Measurements from ENCODE around the gene GYG1. TPM values are rescaled to one million over a fixed set of nuclear protein-coding genes. Genes with fewer than 3 reads are reported as not detected.
A peak's percentile ranks its signal among the peaks of the same experiment; 100 is the strongest.

Gene GYG1
- total RNA-seq, 1 donor from 2014 or later: 20.2 TPM

DNA sequence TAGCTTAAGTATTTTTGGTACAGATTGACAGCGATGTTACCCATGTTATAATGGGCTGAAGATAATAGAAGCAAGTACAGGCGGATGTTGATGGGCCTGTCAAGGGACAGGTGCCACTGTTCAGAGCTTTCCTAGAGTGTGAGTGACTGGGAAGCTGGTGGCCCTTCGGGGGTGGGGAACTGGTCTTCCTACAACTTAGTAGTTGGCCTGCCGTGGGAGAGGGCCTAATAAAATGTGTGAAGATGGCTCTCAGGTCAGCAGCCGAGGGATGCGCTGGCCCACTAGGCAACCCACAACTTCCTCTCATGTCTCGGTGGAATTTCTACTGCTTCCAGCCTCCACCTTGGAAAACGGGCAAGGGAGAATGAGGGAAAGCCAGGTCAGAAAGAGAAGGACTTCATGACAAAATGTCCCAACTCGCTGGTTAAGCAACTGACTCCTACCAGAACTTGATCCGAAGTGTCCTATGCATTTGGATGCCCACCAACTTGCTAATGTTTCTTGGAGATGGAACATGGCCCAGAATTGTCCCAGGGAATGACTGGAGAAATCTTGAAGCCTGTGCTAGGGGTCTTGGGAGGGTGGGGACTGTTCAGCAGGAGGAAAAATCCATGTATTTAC, 1.4 kb downstream of the GYG1 start:
- no peaks in the 10 kb centered on the region for H3K27me3 Mint-ChIP-seq
- POLR2A ChIA-PET: interaction anchor here (1.2 to 1.8 kb wide), 5 partner anchors 9 to 1416 kb away, joined by 3 to 8 read pairs (median 4); partner anchors contain the start of genes HPS3 and TSC22D2
- peak overlapping the region; percentile 69 for H3K27ac Mint-ChIP-seq
- ATAC-seq (ENCODE audit: low read depth): no peak
- no peaks in the 10 kb centered on the region for H3K9me3 Mint-ChIP-seq
- H3K4me3 Mint-ChIP-seq: peak overlapping the region; percentile 84
- H3K4me1 Mint-ChIP-seq: peaks cover 21% of the 10 kb centered on the region
- intact Hi-C loops (cut with micrococcal nuclease): loop anchor here (5.0 kb wide), 3 partner anchors 255 to 1415 kb away; partner anchors contain the start of genes COMMD2 and TSC22D2
- TF ChIP-seq, protein P1, sequence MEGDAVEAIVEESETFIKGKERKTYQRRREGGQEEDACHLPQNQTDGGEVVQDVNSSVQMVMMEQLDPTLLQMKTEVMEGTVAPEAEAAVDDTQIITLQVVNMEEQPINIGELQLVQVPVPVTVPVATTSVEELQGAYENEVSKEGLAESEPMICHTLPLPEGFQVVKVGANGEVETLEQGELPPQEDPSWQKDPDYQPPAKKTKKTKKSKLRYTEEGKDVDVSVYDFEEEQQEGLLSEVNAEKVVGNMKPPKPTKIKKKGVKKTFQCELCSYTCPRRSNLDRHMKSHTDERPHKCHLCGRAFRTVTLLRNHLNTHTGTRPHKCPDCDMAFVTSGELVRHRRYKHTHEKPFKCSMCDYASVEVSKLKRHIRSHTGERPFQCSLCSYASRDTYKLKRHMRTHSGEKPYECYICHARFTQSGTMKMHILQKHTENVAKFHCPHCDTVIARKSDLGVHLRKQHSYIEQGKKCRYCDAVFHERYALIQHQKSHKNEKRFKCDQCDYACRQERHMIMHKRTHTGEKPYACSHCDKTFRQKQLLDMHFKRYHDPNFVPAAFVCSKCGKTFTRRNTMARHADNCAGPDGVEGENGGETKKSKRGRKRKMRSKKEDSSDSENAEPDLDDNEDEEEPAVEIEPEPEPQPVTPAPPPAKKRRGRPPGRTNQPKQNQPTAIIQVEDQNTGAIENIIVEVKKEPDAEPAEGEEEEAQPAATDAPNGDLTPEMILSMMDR (IDR thresholded peaks at IDR 0.05): no peak
- CTCF ChIA-PET: interaction anchor here (1.0 kb wide), 1 partner anchor 37 kb away, joined by 3 read pairs; no protein-coding TSS in a partner anchor
- peaks cover 25% of the 10 kb centered on the region for H3K36me3 Mint-ChIP-seq (ENCODE audit: low read depth)
- DNase-seq: no peak

DNA sequence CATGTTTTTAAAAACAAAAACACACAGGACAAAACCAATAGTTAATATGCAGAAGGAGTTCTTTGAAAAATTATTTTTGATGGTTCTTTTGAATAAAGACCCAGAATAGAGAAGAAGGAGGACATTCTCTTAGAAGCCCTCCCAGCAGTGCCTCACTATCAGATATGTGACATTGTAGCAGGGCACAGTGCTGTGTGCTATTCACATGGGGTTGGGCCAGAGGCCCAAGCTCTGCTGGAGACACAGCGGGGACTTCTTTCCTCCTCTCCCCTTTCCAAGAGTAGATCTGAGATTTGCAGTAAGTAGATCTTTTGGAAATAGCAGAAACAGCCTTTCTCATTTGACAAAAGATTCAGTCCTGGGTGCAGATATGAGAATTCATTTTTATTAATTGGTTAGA, 6.3 kb downstream of the GYG1 start:
- no peak overlapping the region for H3K4me3 Mint-ChIP-seq
- DNase-seq (no peak), ATAC-seq (ENCODE audit: low read depth) (no peak)
- no peaks in the 10 kb centered on the region for H3K9me3 Mint-ChIP-seq
- intact Hi-C loops (cut with micrococcal nuclease): no loop called here
- H3K27ac Mint-ChIP-seq: no peak overlapping the region
- POLR2A ChIA-PET: no interaction called here
- peaks cover 6% of the 10 kb centered on the region for H3K4me1 Mint-ChIP-seq
- H3K27me3 Mint-ChIP-seq: no peaks in the 10 kb centered on the region
- CTCF ChIA-PET: no interaction called here
- TF ChIP-seq, protein P1 (IDR thresholded peaks at IDR 0.05): no peak
- H3K36me3 Mint-ChIP-seq (ENCODE audit: low read depth): peaks cover 55% of the 10 kb centered on the region

DNA sequence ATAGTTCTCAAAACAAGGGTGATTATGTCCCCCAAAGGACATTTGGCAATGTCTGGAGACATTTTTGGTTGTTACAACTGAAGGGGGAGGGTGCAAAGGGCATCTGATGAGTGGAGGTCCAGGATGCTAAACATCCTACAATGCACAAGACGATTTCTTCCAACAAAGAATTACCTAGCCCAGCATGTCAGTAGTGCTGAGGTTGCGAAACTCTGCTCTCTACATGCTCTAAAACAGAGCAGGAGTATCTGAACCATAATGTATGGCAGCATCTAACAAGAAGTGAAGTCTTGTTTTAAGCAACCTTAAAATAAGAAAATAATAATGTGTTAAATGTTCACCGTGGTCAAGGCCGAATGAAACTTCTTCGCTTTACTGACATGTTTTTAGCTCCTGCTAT, 7.0 kb downstream of the GYG1 start:
- H3K4me3 Mint-ChIP-seq: no peak overlapping the region
- no peak for DNase-seq
- ChIA-PET POLR2A (interaction anchor here (0.8 kb wide), 1 partner anchor 1414 kb away, joined by 3 read pairs; no protein-coding TSS in a partner anchor), CTCF (no interaction called here)
- no peaks in the 10 kb centered on the region for H3K9me3 Mint-ChIP-seq
- ATAC-seq (ENCODE audit: low read depth): no peak
- intact Hi-C loops (cut with micrococcal nuclease): no loop called here
- H3K4me1 Mint-ChIP-seq: peaks cover 2% of the 10 kb centered on the region
- no peak overlapping the region for H3K27ac Mint-ChIP-seq
- TF ChIP-seq, protein P1 (IDR thresholded peaks at IDR 0.05): no peak
- peaks cover 55% of the 10 kb centered on the region for H3K36me3 Mint-ChIP-seq (ENCODE audit: low read depth)
- no peaks in the 10 kb centered on the region for H3K27me3 Mint-ChIP-seq

DNA sequence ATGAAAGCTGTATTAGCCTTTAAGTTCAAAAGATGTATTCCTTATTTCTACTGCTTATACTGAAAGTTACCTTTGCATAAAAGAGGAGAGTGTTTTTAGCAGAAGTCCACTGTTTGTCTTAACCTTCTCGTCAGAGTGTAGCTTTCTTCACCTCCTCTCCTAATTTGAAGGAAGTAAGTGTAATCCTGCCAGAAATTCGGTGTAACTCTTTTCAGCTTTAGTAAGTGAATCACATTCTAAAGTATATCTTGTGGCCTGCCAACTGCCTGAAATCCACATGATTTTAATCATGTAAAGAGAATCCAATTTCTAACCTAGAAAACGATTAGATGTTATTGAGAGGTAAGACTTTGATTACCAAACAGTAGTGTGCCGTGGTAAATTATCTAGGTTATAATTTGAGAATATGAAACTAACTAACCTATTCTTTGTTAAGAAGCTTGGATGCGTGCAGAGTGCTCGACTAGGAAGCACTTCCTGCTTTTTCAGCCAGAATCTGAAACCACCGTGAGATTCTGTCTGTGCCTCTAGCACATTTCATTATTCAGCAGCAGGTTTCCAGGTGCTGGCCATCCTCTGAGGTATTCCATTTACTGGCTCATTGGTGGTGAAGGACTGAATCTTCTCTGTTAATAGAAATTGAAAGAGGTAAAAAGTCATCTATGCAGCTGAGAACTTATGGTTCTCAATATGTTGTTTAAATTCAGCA, 7.5 kb downstream of the GYG1 start:
- Mint-ChIP-seq H3K9me3 (no peaks in the 10 kb centered on the region), H3K4me1 (peaks cover 4% of the 10 kb centered on the region), H3K36me3 (ENCODE audit: low read depth) (peaks cover 55% of the 10 kb centered on the region), H3K27me3 (no peaks in the 10 kb centered on the region), H3K27ac (no peak overlapping the region), H3K4me3 (no peak overlapping the region)
- intact Hi-C loops (cut with micrococcal nuclease): no loop called here
- POLR2A ChIA-PET: interaction anchor here (0.8 kb wide), 1 partner anchor 1413 kb away, joined by 3 read pairs; no protein-coding TSS in a partner anchor
- DNase-seq (no peak), ATAC-seq (ENCODE audit: low read depth) (no peak)
- CTCF ChIA-PET: no interaction called here
- TF ChIP-seq, protein P1 (IDR thresholded peaks at IDR 0.05): no peak

DNA sequence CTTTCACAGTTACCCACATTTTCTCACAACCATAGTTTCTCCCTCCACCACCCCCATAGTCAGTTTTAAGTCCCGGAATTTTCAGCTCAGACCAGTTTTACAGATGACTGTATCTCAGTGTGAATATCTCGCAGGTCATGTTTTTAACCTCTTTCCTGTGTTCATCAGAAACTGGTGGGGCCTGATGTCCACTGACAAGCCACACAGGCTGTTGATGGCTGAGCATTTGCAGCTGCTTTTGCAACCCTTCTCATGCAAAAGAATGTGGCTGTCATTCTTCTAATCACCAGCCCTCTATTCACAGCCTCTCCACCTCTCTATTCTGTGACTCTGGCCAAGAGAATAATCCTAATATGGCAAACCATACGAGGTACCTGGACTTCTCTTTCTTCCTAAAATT, 8.5 kb downstream of the GYG1 start:
- Mint-ChIP-seq H3K27ac (no peak overlapping the region), H3K9me3 (no peaks in the 10 kb centered on the region), H3K36me3 (ENCODE audit: low read depth) (peaks cover 53% of the 10 kb centered on the region), H3K27me3 (no peaks in the 10 kb centered on the region), H3K4me1 (peaks cover 8% of the 10 kb centered on the region), H3K4me3 (no peak overlapping the region)
- ATAC-seq (ENCODE audit: low read depth) (no peak), DNase-seq (no peak)
- TF ChIP-seq, protein P1 (IDR thresholded peaks at IDR 0.05): no peak
- POLR2A ChIA-PET: no interaction called here
- intact Hi-C loops (cut with micrococcal nuclease): no loop called here
- CTCF ChIA-PET: no interaction called here
